Fibroblast of the aortic adventitia (primary cell): Measurements from ENCODE around the gene USF3. TPM values are rescaled to one million over a fixed set of nuclear protein-coding genes. Genes with fewer than 3 reads are reported as not detected.
A peak's percentile ranks its signal among the peaks of the same experiment; 100 is the strongest.

Experiments
- DNase-seq: peaks from one replicate; pipeline ENCODE4 v3.0.0-alpha.2; 2010; ENCODE audit warnings: low read depth
- H3K4me3 ChIP-seq: 2 replicates; pipeline ENCODE4 v1.5.1; 2011; ENCODE audit warnings: low read depth, mild to moderate bottlenecking, control low read depth, low read length, moderate library complexity
- CTCF ChIP-seq: IDR thresholded peaks from 2 replicates; pipeline ENCODE4 v1.5.1; 2011; ENCODE audit warnings: mild to moderate bottlenecking, low read length, control low read depth, inconsistent platforms; ENCODE audit not compliant: insufficient read depth
- total RNA-seq: library from RNA; depleted of rRNA; stranded (reverse); fragments of >200 nt; gene quantifications from 2 replicates; pipeline ENCODE4 v1.2.3, GENCODE V29; 2012; ENCODE audit warnings: low replicate concordance

USF3 gene
- total RNA-seq, 1 donor = 12.9 TPM

- TF ChIP-seq CTCF = peak; percentile 57
- H3K4me3 ChIP-seq = no peak overlapping the region
- DNase-seq = peak; percentile 86
Observed at GRCh38 chr3:113736548-113737089, 40.2 kb upstream of the USF3 start.

DNA sequence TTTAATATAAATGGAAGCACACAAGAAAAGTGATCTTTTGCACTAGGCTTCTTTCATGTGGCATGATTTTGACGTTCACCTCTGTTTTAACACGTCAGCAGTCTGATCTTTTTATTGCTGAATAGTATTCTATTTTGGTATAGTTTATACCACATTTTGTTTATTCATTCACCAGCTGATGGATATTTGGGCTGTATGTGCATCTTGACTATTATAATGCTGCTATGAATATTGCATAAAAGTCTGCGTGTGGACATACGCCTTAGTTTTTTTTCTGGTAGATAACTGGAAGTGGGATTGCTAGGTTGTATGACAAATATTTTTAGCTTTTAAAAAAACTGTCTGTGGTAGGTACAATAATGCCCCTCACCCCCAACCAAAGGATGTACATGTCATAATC lies 35.3 kb upstream of the USF3 start:
- DNase-seq = no peak
- TF ChIP-seq CTCF = no peak
- no peak overlapping the region for H3K4me3 ChIP-seq

DNA sequence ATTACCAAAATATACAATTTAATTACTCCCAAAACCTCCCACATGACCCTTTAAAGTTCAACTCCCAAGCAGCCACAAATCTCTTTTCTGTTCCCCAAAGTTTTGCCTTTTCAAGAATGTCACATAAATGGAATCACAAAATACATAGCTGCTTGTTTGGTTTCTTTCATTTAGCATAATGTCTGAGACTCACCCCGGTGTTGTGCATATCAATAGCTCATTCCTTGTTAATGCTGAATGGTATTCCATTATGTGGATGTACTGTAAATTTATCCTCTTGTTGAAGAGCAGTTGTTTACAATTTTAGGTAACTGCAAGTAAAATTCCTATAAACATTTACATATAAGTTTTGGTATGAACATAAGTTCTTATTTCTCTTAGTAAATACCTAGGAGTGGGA lies 34.1 kb upstream of the USF3 start:
- no peak for TF ChIP-seq CTCF
- no peak for DNase-seq
- no peak overlapping the region for H3K4me3 ChIP-seq

DNA sequence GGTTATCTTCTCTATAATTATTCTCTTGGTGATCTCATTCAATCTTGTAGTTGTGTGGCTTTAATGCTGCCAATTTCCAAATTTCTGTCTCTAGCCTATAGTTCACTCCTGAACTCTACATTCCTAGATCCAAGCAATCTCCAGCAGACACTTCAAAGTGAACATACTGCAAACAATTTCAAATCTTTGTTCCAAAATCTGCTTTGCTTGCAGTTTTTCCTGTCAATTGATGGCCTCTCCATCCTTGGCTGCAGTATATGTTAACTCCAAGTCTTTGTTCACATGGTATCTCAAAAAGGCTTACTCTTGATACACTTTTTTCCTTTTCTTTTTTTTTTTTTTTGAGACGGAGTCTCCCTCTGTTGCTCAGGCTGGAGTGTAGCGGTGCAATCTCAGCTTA lies 32.2 kb upstream of the USF3 start:
- H3K4me3 ChIP-seq = no peak overlapping the region
- TF ChIP-seq CTCF = no peak
- no peak for DNase-seq

- no peak overlapping the region for H3K4me3 ChIP-seq
- no peak for TF ChIP-seq CTCF
- no peak for DNase-seq
Observed at GRCh38 chr3:113721636-113722035, 25.2 kb upstream of the USF3 start.

- no peak overlapping the region for H3K4me3 ChIP-seq
- no peak for TF ChIP-seq CTCF
- DNase-seq = no peak
Observed at GRCh38 chr3:113719758-113720157, 23.3 kb upstream of the USF3 start.

DNA sequence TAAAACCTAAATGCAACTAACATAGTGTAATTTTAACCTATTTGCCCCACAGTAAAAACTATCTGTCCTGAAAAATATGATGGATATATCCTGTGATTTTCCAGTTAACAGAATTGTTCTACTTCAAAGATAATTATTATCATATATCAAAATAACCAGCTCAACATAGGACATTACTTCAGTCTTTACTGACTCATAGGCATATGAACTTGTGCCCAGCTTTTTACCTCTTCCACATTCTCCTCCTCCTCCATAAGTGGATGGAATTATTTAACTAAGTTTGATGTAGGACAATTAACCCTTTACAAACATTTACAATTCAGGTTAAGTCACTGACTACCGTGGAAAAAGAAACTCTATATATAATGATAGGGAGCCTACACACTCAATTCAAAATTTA lies 22.9 kb upstream of the USF3 start:
- peak; percentile 23 for DNase-seq
- H3K4me3 ChIP-seq = no peak overlapping the region
- TF ChIP-seq CTCF = no peak
